NCI-H1694 treated with DMSO at 0.1 percent for 48 hours (cell line): Measurements from ENCODE around the gene CALCB.

ENCODE experiments used
- DNase-seq: peaks from one replicate; lab custom pipeline; 2025; lab: John Stamatoyannopoulos, UW

CALCB gene

DNA sequence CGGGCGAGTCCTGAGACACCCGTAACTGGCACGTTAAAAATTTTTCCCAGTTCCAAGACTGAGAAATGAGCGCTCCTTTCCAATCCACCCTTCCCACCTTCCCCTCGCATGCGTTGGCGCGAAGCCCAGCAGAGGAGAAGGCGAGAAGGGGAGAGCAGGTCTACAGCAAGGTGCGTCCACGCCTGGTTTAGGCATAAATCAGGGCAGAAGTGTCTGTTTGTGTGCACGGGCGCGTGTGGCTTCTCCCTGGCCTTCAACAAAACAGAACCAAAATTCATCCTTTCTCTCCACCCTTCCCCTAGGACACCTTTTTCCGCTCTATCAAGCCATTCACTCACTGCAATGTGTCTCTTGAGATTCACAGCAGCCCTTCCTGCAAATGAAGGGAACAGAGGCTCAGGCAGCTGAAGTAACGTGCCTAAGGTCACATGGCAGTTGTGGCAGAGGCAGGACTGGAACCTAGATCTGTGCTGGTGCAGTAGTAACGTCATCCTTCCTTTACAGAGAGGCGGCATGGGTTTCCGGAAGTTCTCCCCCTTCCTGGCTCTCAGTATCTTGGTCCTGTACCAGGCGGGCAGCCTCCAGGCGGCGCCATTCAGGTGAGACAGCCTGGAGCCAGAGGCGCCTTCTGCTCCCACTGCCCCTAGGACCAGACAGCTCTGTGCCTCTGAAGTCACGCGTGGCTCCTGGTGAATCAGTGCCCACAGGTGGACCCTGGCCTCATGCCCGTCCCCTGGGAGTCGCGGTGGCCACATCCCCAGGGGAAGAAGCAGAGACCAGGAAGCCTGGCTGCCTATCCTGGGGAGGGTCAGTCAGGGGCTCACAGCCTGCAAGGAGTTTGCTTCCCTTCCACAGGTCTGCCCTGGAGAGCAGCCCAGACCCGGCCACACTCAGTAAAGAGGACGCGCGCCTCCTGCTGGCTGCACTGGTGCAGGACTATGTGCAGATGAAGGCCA lies 1.1 kb downstream of the CALCB start:
- peak; percentile 85 for DNase-seq

- no peak for DNase-seq
Observed at GRCh38 chr11:15075162-15075526, 1.8 kb downstream of the CALCB start.

DNA sequence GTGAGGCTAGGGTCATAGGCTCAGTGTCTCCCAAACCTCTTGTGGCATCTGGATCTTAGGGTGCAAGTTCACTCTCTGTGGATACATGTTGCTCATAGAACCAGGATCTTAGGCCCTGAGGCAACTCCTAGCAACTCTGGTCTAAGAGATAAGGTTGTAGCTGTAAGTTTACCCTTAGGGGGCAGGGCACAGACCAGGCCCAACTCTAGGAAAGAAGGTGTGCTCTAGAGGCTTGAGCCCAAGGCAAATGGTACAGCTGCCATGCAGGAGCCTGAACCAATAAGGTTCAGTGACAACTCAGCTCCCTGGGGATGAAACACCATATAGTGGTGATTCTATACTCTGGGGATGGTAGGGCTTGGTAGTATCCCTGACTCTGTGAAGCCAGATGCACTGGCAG lies 17.8 kb downstream of the CALCB start:
- DNase-seq: no peak

GRCh38 chr11:15091625-15092024 lies 18.2 kb downstream of the CALCB start:
- no peak for DNase-seq

GRCh38 chr11:15093432-15093831 lies 20.0 kb downstream of the CALCB start:
- DNase-seq: no peak

- no peak for DNase-seq
Observed at GRCh38 chr11:15095736-15096228, 22.4 kb downstream of the CALCB start.

DNA sequence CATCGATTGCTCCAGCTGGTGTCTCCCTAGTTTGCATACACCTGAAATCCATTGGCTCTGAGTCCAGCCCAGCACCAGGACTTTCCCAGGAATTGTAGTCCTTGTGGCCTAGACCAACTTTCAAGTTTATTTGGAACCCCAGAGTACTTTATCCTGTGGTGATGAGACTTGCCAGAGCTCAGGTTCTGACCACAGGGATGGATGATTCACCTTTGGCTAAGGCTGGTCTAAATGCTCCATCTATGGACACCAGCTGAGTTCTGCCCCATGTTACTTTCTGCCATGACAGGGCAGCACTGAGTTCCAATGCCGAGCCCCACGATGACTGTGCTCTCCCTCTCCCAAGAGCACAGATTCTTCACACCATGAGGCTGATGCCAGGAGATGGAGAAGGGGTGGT lies 24.0 kb downstream of the CALCB start:
- no peak for DNase-seq

DNA sequence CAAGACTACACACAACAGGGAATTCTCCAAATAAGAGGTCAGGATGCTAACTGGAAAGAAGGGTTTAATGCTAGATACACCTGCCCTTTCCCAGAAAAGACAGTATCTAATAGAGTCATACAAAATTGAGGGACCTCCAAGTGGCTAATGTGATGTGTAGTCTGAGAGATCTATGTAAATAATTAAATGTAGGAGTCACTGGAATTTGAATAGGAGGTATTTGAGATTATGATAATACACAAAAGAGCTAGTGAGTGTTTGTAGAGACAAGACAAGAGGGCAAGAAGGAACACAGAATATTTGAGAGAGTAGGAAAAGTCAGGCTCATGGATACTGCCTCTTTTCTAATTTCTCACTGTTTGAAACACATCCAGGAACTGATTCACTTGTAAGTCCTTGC lies 25.9 kb downstream of the CALCB start:
- no peak for DNase-seq

GRCh38 chr11:15101072-15101709 lies 27.8 kb downstream of the CALCB start:
- peak; percentile 59 for DNase-seq

DNA sequence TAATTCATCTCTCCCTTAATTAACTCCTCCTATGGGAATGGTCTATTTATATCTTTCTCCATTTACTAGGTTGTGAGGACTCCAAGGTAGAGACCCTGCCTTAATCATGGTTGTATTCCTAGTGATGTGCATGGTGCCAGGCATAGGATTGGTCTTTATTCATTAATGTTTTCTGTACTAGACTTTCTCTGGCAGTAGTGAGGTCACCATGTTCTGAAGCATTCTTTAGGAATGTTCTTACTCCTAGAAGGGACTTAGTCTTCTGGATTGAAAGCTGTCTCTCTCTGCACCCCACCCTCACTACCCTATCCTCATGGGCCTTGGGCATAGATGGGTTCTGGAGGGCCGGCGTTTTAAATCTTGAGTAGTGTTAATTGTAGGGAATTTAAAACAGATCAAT lies 30.8 kb downstream of the CALCB start:
- DNase-seq: no peak

DNA sequence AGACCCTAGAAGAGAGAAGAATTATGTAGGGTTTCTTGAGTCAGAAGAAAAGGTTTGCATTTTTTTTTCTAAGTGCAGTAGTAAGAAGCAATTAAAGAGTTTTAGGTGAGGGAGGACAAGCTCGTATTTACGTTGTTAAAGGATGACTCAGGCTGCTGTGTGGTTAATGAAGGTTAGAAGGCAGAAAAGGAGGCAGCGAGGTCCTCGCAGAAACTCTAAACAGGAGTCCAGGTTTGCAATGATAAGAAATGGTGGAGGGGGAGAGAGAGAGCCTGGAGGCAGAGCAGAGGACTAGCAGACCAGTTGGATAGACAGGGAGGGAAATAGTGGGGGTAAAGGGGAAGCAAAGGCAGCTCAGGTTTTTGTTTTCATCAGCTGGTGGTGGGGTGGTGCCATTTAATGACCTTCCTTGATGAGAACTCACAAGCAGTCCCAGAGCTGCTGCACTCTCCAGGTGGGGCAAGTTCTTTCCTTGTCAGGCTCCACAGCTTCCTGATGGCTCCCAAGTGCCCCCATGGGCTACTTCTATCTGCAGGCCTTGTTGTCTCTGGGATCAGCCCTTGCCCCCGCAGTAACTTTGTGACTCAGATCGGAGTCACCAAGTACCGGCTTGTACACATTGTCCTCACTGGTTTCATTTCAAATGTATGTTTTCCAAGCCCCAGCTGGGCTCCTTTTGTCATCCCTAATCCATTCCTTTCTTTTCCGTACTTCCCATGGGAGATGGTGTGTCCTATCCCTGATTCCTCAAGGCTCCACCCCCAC lies 33.0 kb downstream of the CALCB start:
- no peak for DNase-seq

- DNase-seq: no peak
Observed at GRCh38 chr11:15107730-15108515, 34.5 kb downstream of the CALCB start.

GRCh38 chr11:15108592-15109130 lies 35.3 kb downstream of the CALCB start:
- DNase-seq: no peak

GRCh38 chr11:15109602-15110001 lies 36.2 kb downstream of the CALCB start:
- no peak for DNase-seq

DNA sequence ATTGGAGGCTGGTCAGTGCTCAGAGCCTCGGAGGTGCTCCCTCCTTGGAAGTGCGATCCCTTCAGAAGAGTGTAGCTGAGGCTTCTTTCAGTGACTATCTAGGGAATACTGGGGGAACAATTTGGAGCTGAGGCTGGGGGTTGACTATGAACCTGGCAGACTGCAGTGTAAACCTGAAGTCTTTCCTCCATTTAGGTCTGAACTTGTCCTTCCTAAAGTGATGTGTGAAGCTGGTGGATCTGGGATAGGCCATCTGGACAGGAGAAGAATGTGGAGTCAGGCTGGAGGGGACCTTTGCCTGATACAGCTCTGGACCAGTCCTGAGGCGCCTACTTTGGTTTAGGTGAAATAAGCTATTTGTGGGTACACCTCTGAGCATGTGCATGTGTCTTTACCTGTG lies 37.8 kb downstream of the CALCB start:
- no peak for DNase-seq

GRCh38 chr11:15112131-15112541 lies 38.7 kb downstream of the CALCB start:
- no peak for DNase-seq

GRCh38 chr11:15113381-15113780 lies 40.0 kb downstream of the CALCB start:
- no peak for DNase-seq

DNA sequence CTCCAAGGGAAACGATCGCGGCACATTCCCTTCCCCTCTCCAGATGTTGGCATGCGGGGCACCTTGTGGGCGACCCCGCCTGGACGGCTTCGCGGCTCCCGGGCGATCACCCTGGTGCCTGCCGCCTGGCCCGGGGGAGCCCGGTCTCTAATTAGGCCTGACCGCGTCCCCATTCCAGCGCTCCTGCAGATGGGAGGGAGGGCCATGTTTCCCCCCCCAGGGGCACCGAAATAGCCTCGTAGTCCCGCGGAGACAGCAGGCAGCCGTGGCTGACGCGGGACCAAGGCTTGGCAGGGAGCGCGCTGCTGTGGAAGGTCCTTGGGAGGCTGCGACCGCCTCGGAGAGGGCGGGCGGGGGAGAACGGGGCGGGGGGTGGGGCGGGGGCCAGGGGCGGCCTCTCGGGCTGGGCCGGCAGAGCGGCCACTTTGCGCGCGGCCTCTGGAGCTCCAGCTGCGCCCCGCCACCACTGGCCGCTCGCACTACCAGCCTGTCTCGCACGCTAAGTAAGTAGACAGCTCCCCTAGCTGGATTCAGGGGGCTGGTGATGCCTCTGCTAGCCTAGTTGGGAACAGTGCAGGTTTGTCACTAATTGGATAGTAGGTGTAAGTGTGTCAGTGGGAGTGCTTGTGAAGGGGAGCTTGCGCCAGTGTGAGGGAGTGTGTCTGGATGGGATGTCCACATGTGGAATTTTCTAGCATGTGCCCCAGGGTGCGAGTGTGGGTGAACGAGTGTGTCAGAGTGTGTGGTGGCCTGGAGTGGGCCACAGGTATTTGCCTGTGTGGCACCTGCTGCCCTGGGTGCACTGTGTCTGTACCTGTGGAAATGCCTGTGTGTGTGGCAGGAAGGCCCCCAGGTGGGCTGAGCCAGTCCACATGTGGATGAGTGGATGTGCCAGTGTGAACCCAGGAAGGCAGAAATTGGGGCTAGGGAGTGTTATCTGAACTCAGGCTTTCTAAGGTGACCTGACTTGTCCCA lies 41.4 kb downstream of the CALCB start, which contains the start of gene INSC:
INSC (plus strand) TSS at position 423 of the 975 bp plus-strand sequence. CDS start 34,252 bp downstream, outside the sequence.
- DNase-seq: peak; percentile 2

DNA sequence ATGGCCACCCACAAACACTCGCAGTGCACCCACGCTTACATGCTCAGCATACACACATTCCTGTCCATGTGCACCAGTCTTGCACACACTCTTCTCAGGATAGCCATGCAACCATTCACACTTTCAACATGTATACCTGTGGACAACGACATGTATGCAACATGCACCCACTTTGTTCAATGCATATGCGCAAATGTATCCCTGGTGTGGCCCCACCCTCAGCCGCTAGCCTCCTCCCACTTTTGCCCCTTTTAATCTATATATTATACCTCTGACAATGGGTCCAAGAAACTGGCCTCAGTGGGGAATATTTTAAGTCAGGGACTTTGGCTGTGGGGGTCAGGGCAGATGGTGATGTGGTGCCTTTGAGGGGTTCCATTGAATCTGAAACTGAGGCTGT lies 42.3 kb downstream of the CALCB start:
- no peak for DNase-seq

DNA sequence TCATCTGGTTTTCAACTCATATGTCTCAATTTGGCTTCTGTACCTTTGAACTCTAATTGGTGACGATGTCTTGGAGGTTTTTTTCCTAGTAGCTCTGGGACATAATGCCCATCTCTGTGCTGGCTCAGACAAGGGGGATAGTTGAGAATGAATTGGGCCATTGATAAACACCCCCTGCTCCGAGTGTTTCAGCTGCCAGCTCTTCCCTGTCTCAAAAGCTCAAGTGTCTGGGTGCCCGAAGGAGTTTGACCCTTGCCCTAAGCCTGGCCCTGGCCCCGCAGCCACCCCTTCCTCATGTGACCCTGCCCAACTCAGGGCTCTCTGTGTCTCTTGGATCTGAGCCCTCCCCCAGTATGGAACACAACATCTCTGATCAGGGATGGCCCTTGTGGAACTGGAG lies 44.4 kb downstream of the CALCB start:
- no peak for DNase-seq
